HepG2 (cell line): ENCODE results near the gene COL8A1. TPM values are rescaled to one million over a fixed set of nuclear protein-coding genes. Genes with fewer than 3 reads are reported as not detected.
A peak's percentile ranks its signal among the peaks of the same experiment; 100 is the strongest.

Experiments
- ATAC-seq: fragments of 200-7000 bp; cut with Tn5 transposase; 3 replicates; pipeline ENCODE4 v1.9.1; 2020; ENCODE audit warnings: mild to moderate bottlenecking, moderate library complexity
- BruUV-seq: library from RNA; stranded (reverse); fragments of 400-500 nt; replicated peaks from 2 replicates; lab custom pipeline; 2021; lab: Mats Ljungman, UMichigan
- CTCF ChIA-PET: fragments of 300-600 bp; formaldehyde crosslinking; extraction: SDS; loops from one replicate; lab custom pipeline; 2021; ENCODE audit warnings: low total read pairs, inconsistent platforms, low intra/inter-chr PET ratio; lab: Yijun Ruan, JAX
- POLR2A ChIA-PET: fragments of 350-600 bp; sonication (Branson Sonifier 250); formaldehyde crosslinking; loops from one replicate; lab custom pipeline; 2020; ENCODE audit warnings: antibody characterized with exemption, inconsistent platforms; lab: Yijun Ruan, JAX
- DNase-seq: peaks from one replicate; pipeline ENCODE4 v3.0.0-alpha.2; 2015; ENCODE audit warnings: low spot score
- FAIRE-seq: peaks from 3 replicates; lab custom pipeline; 2011; peaks lifted over from hg19 to GRCh38; lab: Jason Lieb, UNC
- H2AFZ ChIP-seq: one replicate; pipeline ENCODE4 v1.6.1; 2011; ENCODE audit warnings: low read length, inconsistent platforms
- H3K27ac ChIP-seq: fragments of 300-600 bp; 3 replicates; pipeline ENCODE4 v1.8.0; 2011; ENCODE audit warnings: mixed run types, mild to moderate bottlenecking, mixed read lengths, low read length, inconsistent platforms; ENCODE audit not compliant: insufficient read depth; ENCODE audit errors: extremely low read length
- H3K27me3 ChIP-seq, 2 experiments: fragments of 200-600 bp in 1 of 2; 2 replicates in 1 of 2; 3 replicates in 1 of 2; pipeline versions ENCODE4 v1.6.0 to v1.8.0; 2011; ENCODE audit warnings: low read length in 2 of 2, mild to moderate bottlenecking in 2 of 2, moderate library complexity in 2 of 2, inconsistent platforms in 1 of 2; ENCODE audit not compliant: insufficient read depth in 2 of 2, control insufficient read depth in 1 of 2
- H3K36me3 ChIP-seq, 2 experiments: fragments of 200-600 bp in 1 of 2; replicated peaks in 1 of 2; 2 replicates in 1 of 2; 3 replicates in 1 of 2; pipeline versions ENCODE4 v1.5.1 to v1.8.0; 2011; ENCODE audit warnings: low read length in 2 of 2, inconsistent platforms in 1 of 2; ENCODE audit not compliant: insufficient read depth in 2 of 2, control insufficient read depth in 1 of 2
- H3K4me1 ChIP-seq: 2 replicates; pipeline ENCODE4 v1.5.1; 2012; ENCODE audit warnings: low read length, inconsistent platforms; ENCODE audit not compliant: insufficient read depth
- H3K4me2 ChIP-seq: 2 replicates; pipeline ENCODE4 v1.6.0; 2011; ENCODE audit warnings: low read depth, low read length, inconsistent platforms
- H3K4me3 ChIP-seq, 3 experiments: fragments of 200-600 bp in 1 of 3; sonication (generic), shearing (Covaris generic) in 1 of 3; replicated peaks in 1 of 3; 2 replicates each; pipeline ENCODE4 v1.5.1; 2011 to 2016; ENCODE audit warnings: low read length in 3 of 3, inconsistent platforms in 2 of 3, low read depth in 2 of 3, mild to moderate bottlenecking in 2 of 3, control low read depth in 1 of 3, mixed read lengths in 1 of 3; ENCODE audit not compliant: insufficient read depth in 1 of 3
- H3K79me2 ChIP-seq: one replicate; pipeline ENCODE4 v1.6.1; 2011; ENCODE audit warnings: low read length, inconsistent platforms; ENCODE audit not compliant: insufficient read depth
- H3K9ac ChIP-seq: 2 replicates; pipeline ENCODE4 v1.6.0; 2011; ENCODE audit warnings: mild to moderate bottlenecking, low read depth, low read length, inconsistent platforms; ENCODE audit not compliant: insufficient read depth
- H3K9me3 ChIP-seq: 2 replicates; pipeline ENCODE4 v1.5.1; 2012; ENCODE audit warnings: mild to moderate bottlenecking, low read length
- H4K20me1 ChIP-seq: 2 replicates; pipeline ENCODE4 v1.6.0; 2011; ENCODE audit warnings: inconsistent platforms, mild to moderate bottlenecking, low read length, moderate library complexity; ENCODE audit not compliant: insufficient read depth
- CTCF ChIP-seq: sonication (generic); formaldehyde crosslinking; IDR thresholded peaks from 2 replicates; pipeline ENCODE4 v1.5.0; 2020; ENCODE audit warnings: mild to moderate bottlenecking, missing genetic modification reagents, moderate library complexity
- HCFC1 ChIP-seq: fragments of 150-350 bp; IDR thresholded peaks from 2 replicates; pipeline ENCODE4 v1.6.1; 2014; ENCODE audit warnings: low read depth, low read length
- PAWR ChIP-seq: sonication (generic); formaldehyde crosslinking; IDR thresholded peaks from 2 replicates; pipeline ENCODE4 v1.4.0; 2020; ENCODE audit warnings: missing genetic modification reagents, mild to moderate bottlenecking, borderline replicate concordance
- PHF21A ChIP-seq: sonication (generic); formaldehyde crosslinking; IDR thresholded peaks from 2 replicates; pipeline ENCODE4 v1.5.0; 2020; ENCODE audit warnings: mild to moderate bottlenecking, missing genetic modification reagents
- PITX1 ChIP-seq: sonication (generic); formaldehyde crosslinking; IDR thresholded peaks from 2 replicates; pipeline ENCODE4 v1.5.1; 2020; ENCODE audit warnings: mild to moderate bottlenecking, missing genetic modification reagents
- RFX5 ChIP-seq: IDR thresholded peaks from 2 replicates; pipeline ENCODE4 v1.6.1; 2011; ENCODE audit warnings: low read depth, low read length, improper control_type of control experiment
- SMC3 ChIP-seq: IDR thresholded peaks from 2 replicates; pipeline ENCODE4 v1.6.1; 2011; ENCODE audit warnings: low read length, improper control_type of control experiment
- STAG1 ChIP-seq: sonication (generic); formaldehyde crosslinking; IDR thresholded peaks from 2 replicates; pipeline ENCODE4 v1.4.0; 2020; ENCODE audit warnings: missing genetic modification reagents
- ZNF670 ChIP-seq: sonication (generic); formaldehyde crosslinking; IDR thresholded peaks from 2 replicates; pipeline ENCODE4 v1.8.0; 2022; ENCODE audit warnings: mild to moderate bottlenecking, missing genetic modification reagents, borderline replicate concordance
- WGBS: methylation state at CpG from one replicate; pipeline ENCODE4 v1.1.6; 2017; ENCODE audit warnings: low lambda C conversion rate; 5-methylcytosine and 5-hydroxymethylcytosine counted together
- in situ Hi-C: cut with HindIII; loops from 2 replicates; pipeline ENCODE4 v1.10.0; 2017; ENCODE audit warnings: low pct_unique_long_range_greater_than_20kb; ENCODE audit not compliant: extremely low pct_ligation_motif_present
- intact Hi-C: fragments of 100-400 bp; cut with micrococcal nuclease; formaldehyde crosslinking; loops from one replicate; pipeline ENCODE4 v1.10.0; 2022; ENCODE audit not compliant: unreplicated experiment
- polyA plus RNA-seq, 8 experiments: library from polyadenylated mRNA; depleted of rRNA in 3 of 8; stranded (reverse) in 7 of 8; unstranded in 1 of 8; fragments of >200 nt; fragmentation: Illumina TruSeq in 4 of 8; extraction: Trizol in 4 of 8; gene quantifications; 2 replicates each; pipeline versions ENCODE4 v1.2.1 to v1.2.3, GENCODE V29; 2011 to 2016; ENCODE audit warnings: low read depth in 4 of 8, missing spikeins in 1 of 8, mixed read lengths in 1 of 8; ENCODE audit not compliant: insufficient read depth in 1 of 8
- total RNA-seq, 5 experiments: library from RNA; depleted of rRNA; stranded (reverse); fragments of >200 nt; fragmentation: Illumina TruSeq; extraction: Trizol; gene quantifications; 2 replicates each; pipeline ENCODE4 v1.2.3, GENCODE V29; 2016; ENCODE audit warnings: low read depth in 1 of 5

The COL8A1 gene
- total and polyA plus RNA-seq, 2 of the 13 experiments (the other 11 are each of a cell fraction or from before 2014, with no cell fraction given) = not detected

GRCh38 chr3:99751649-99752048 is 113.3 kb downstream of the COL8A1 start:
- no peak for FAIRE-seq
- intact Hi-C loops (loop anchor here (5.0 kb wide), 1 partner anchor 639 kb away; no protein-coding TSS in a partner anchor), in situ Hi-C loops (loop anchor here (5.0 to 10.0 kb wide), 2 partner anchors 107 to 254 kb away; no protein-coding TSS in a partner anchor)
- H4K20me1 ChIP-seq = no peaks in the 10 kb centered on the region
- TF ChIP-seq PITX1 (CRISPR knock-in tag) (no peak), HCFC1 (no peak), PHF21A (no peak), RFX5 (no peak)
- no peaks in the 10 kb centered on the region for H3K79me2 ChIP-seq
- no peak overlapping the region for H2AFZ ChIP-seq
- WGBS = 34% methylated on average over 4 of the region's 4 CpGs
- H3K4me2 ChIP-seq = no peak overlapping the region
- ATAC-seq = no peak
- ChIA-PET POLR2A (no interaction called here), CTCF (no interaction called here)
- no peak for DNase-seq
- H3K9me3 ChIP-seq = no peaks in the 10 kb centered on the region
- H3K27me3 ChIP-seq = no peaks in the 10 kb centered on the region; a peak in 1 of 5 replicates
- no peaks in the 10 kb centered on the region for H3K36me3 ChIP-seq
- no peak overlapping the region for H3K9ac ChIP-seq
- H3K4me3 ChIP-seq = no peak overlapping the region
- BruUV-seq = no TSS peak
- no peaks in the 10 kb centered on the region for H3K4me1 ChIP-seq
- no peak overlapping the region for H3K27ac ChIP-seq

GRCh38 chr3:99753268-99753975 is 115.0 kb downstream of the COL8A1 start:
- Histone ChIP-seq H3K9ac (no peak overlapping the region), H2AFZ (no peak overlapping the region)
- intact Hi-C loops = loop anchor here (1.0 to 5.0 kb wide), 3 partner anchors 108 to 730 kb away; no protein-coding TSS in a partner anchor

More at GRCh38 chr3:99753268-99753975, 115.0 kb downstream of the COL8A1 start:
- Histone ChIP-seq H3K27ac (no peak overlapping the region), H4K20me1 (no peaks in the 10 kb centered on the region), H3K9me3 (no peaks in the 10 kb centered on the region), H3K79me2 (no peaks in the 10 kb centered on the region), H3K4me2 (no peak overlapping the region), H3K4me3 (no peak overlapping the region), H3K36me3 (no peaks in the 10 kb centered on the region), H3K27me3 (no peaks in the 10 kb centered on the region), H3K4me1 (no peaks in the 10 kb centered on the region)
- FAIRE-seq (peak; percentile 70), ATAC-seq (peak; percentile 88), DNase-seq (peak; percentile 28)
- in situ Hi-C loops = loop anchor here (5.0 to 10.0 kb wide), 2 partner anchors 109 to 256 kb away; no protein-coding TSS in a partner anchor
- no TSS peak for BruUV-seq
- CTCF ChIA-PET = interaction anchor here (0.8 to 1.9 kb wide), 3 partner anchors 108 to 730 kb away, joined by 8 to 10 read pairs (median 10); no protein-coding TSS in a partner anchor
- WGBS = 2% methylated on average over 3 of the region's 3 CpGs
- peak; percentile 78 for TF ChIP-seq STAG1 (CRISPR knock-in tag)
- peak; percentile 57; the same call in 1 of the 2 replicates for TF ChIP-seq SMC3
- peak; percentile 78 for TF ChIP-seq CTCF (CRISPR knock-in tag)
- no peak for TF ChIP-seq PAWR (CRISPR knock-in tag)
- no peak for TF ChIP-seq ZNF670 (CRISPR knock-in tag)
- POLR2A ChIA-PET = no interaction called here
